ENCODE measurements around the gene CDK10.

Gene CDK10

DNA sequence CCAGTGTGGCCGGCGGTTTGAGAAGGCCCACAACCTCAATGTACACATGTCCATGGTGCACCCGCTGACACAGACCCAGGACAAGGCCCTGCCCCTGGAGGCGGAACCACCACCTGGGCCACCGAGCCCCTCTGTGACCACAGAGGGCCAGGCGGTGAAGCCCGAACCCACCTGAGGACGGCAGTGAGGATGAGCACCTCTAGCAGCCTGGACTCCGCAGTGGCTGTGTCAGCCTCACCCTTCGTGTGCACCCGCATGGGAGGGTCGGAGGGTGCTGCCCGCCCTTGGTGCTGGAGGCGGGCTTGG is 51.5 kb downstream of the CDK10 start:
- no peak for DNase-seq

DNA sequence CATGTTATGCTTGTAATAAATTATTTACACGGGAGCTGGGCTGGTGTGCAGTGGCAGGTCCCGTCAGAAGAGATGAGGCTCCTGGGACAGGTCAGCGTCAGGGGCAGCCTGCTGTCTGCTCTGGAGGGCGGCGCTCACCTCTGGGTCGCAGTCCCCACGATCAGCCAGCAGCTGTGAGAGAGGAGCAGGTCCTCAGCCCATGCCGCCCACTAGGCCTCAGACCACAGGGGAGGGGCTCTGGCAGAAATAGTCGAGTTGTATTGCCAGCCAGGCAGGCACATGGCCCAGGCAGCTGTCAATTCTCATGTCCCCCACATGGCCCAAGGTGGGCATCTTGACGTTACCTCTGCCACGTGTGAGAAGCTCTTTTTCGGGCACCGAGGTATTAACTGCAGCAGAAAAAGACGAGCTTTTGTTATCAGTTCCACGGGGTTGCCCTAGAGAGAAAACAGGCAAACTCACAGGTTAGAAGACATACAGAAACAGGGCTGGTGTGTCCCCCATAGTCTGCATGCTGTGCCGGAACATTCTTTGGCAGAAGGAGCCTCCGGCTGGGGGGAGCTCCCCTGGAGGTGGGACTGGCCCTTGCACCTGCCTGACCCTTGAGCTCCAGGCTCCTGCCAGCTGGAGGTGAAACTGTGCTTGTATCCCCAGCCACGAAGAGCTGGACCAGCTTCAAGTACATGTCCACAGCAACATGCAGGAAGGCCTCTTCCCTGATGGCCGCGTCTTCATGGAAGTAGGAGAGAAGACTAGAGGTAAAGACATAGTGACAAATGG is 52.2 kb downstream of the CDK10 start:
- DNase-seq, result no peak

DNA sequence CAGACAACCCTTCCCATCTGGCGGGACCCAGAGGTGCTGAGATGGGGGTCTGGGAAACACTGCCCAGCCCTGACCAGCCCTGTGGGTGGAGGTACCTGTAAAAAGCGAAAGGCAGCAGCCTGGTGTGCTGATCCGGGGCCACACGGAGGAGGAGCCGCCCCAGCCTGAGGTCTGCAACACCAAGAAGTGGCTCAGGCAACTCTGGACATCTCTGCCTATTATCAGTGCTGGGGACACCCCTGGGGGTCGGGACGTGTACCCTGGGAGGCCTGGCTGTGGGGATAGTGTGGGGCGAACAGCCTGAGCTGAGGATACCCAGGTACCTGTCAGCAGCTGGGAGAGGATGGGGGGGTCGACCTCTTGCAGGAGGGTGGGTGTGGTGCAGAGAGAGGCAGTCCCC is 52.9 kb downstream of the CDK10 start:
- no peak for DNase-seq

DNA sequence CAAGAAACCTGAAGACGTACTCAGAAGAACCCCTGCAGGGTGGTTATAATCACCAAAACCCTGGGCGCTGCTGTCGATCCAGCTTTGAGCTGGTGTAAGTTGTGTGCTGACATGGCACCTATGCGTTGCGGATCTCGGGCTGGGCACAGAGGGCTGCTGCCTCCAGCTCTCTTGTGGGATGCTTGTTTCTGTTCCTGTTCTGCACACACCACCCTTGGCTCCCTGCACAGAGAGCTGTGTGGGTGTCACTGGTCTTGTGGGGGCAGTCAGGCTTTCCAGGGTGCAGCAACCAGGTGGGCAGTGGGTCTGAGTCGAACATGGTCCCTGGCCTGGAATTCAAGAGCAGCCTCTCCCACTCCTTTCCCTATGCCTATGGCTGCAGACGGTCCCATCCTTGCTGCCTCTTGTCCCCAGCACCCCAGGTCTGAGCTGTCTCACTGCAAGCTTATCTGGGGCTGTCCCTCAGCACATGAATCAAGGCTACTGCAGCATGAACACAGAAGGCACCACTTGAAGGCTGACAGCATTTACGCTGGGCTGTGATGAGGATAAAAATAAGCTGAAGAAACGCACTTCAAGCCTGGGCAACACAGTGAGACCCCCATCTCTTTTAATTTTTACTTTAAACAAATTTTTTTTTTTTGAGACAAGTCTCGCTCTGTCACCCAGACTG is 55.0 kb downstream of the CDK10 start:
- no peak for DNase-seq

DNA sequence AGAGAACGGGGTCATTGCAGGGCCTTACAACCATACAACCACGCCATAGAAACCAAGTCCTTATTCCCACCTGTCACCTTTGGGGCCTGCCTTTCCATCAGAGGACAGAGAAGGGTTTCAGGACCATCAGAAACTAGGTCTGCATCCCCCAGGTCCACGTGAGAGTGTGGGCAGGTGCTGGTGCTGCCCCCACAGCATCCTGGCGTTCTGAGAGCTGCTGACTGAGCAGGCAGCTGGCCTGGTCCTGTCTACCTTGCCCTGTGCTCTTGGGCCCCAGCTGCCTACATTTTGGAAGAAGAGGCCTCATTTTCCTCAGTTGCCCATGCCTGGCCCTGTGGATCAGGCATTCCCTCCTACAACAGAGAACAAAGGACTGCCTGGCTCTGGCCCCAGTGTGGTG is 56.5 kb downstream of the CDK10 start:
- DNase-seq, result no peak

DNA sequence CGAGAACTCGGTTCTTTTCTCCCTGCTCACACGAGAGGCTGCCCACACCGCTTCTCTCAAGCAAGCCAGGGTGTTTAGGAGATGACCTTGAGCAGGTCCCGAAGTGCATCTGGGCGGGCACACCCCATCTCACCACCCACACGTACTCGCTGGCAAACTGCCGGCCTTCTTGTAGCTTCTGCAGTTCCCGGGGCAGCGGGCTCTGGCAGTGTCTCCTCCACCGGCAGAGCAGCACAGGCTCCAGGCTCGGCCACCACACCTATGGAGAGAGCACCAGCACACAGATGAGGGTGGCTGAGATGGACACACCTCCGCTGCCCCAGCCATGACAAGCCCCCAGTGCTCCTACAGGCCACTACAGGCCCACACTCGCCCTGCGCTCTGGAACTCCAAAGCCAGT is 58.3 kb downstream of the CDK10 start:
- no peak for DNase-seq

Measured in GF-D8 (cell line).